ENCODE measurements around the gene WDR41. TPM values are rescaled to one million over a fixed set of nuclear protein-coding genes. Genes with fewer than 3 reads are reported as not detected.
A peak's percentile ranks its signal among the peaks of the same experiment; 100 is the strongest.
"Not testable (repeated sequence)": the region's sequence is repeated elsewhere in the genome, so short reads cannot be mapped to it uniquely, and the experiment has no call there.

The WDR41 gene
- total RNA-seq, 1 experiment from 2014 or later: 57.3 TPM

GRCh38 chr5:77492653-77493000 lies 511 bp upstream of the WDR41 start:
- Histone ChIP-seq H3K36me3 (ENCODE audit: control insufficient read depth, insufficient read depth, low read length) (peaks cover 2% of the 10 kb centered on the region; the same call in 1 of the 2 replicates), H3K27me3 (ENCODE audit: control insufficient read depth, insufficient read depth, low read length) (no peaks in the 10 kb centered on the region; the same call in 1 of the 2 replicates), H3K9me3 (ENCODE audit: control insufficient read depth, insufficient read depth, low read depth, low read length) (no peaks in the 10 kb centered on the region), H3K27ac (ENCODE audit: low read length) (peak overlapping the region; percentile 6; the same call in 1 of the 2 replicates), H3K4me1 (ENCODE audit: control insufficient read depth, insufficient read depth, low read length) (0 out of 2 replicates have a peak, but pooled peaks cover 14% of the 10 kb centered on the region), H3K4me3 (ENCODE audit: low read depth in 2 of 2, low read length in 2 of 2) (peak overlapping the region; percentile 84 to 89)
- ATAC-seq (peak; percentile 18), DNase-seq (ENCODE audit: low read depth, low spot score) (no peak)
- in situ Hi-C loops (cut with HindIII; ENCODE audit: low pct_unique_long_range_greater_than_20kb, low sequenced_read_pairs): no loop called here
- intact Hi-C loops (cut with micrococcal nuclease; ENCODE audit: unreplicated experiment): loop anchor here (5.0 kb wide), 1 partner anchor 350 kb away; no protein-coding TSS in a partner anchor
- POLR2A ChIA-PET: interaction anchor here (0.7 kb wide), 1 partner anchor 215 kb away, joined by 4 read pairs; no protein-coding TSS in a partner anchor
- CTCF ChIA-PET: interaction anchor here (0.6 kb wide), 1 partner anchor 516 kb away, joined by 3 read pairs; no protein-coding TSS in a partner anchor
- TF ChIP-seq CTCF (IDR thresholded peaks at IDR 0.05) (peak; percentile 6), REST (IDR thresholded peaks at IDR 0.05; ENCODE audit: insufficient read depth in 1 of 2, low read depth in 2 of 2, low read length in 1 of 2) (no peak)
- BruUV-seq (replicated peaks): no TSS peak

GRCh38 chr5:77490741-77491344 lies 1.3 kb downstream of the WDR41 start:
- peak overlapping the region; percentile 84 to 89 for H3K4me3 ChIP-seq (ENCODE audit: low read depth in 2 of 2, low read length in 2 of 2)
- DNase-seq (ENCODE audit: low read depth, low spot score); CTCF ChIA-PET; H3K36me3 ChIP-seq (ENCODE audit: control insufficient read depth, insufficient read depth, low read length); ATAC-seq; H3K9me3 ChIP-seq (ENCODE audit: control insufficient read depth, insufficient read depth, low read depth, low read length); H3K27me3 ChIP-seq (ENCODE audit: control insufficient read depth, insufficient read depth, low read length); in situ Hi-C loops (cut with HindIII; ENCODE audit: low pct_unique_long_range_greater_than_20kb, low sequenced_read_pairs); POLR2A ChIA-PET; BruUV-seq (replicated peaks): not testable (repeated sequence)
- peak overlapping the region; percentile 98 for H3K27ac ChIP-seq (ENCODE audit: low read length)
- intact Hi-C loops (cut with micrococcal nuclease; ENCODE audit: unreplicated experiment): loop anchor here (5.0 kb wide), 1 partner anchor 349 kb away; no protein-coding TSS in a partner anchor
- H3K4me1 ChIP-seq (ENCODE audit: control insufficient read depth, insufficient read depth, low read length): 0 out of 2 replicates have a peak, but pooled peaks cover 14% of the 10 kb centered on the region

- ChIA-PET CTCF (no interaction called here), POLR2A (no interaction called here)
- BruUV-seq (replicated peaks): no TSS peak
- DNase-seq (ENCODE audit: low read depth, low spot score) (no peak), ATAC-seq (no peak)
- Histone ChIP-seq H3K36me3 (ENCODE audit: control insufficient read depth, insufficient read depth, low read length) (peaks cover 2% of the 10 kb centered on the region; the same call in 1 of the 2 replicates), H3K4me3 (ENCODE audit: low read depth in 2 of 2, low read length in 2 of 2) (no peak overlapping the region), H3K27ac (ENCODE audit: low read length) (no peak overlapping the region), H3K4me1 (ENCODE audit: control insufficient read depth, insufficient read depth, low read length) (0 out of 2 replicates have a peak, but pooled peaks cover 10% of the 10 kb centered on the region), H3K9me3 (ENCODE audit: control insufficient read depth, insufficient read depth, low read depth, low read length) (no peaks in the 10 kb centered on the region), H3K27me3 (ENCODE audit: control insufficient read depth, insufficient read depth, low read length) (no peaks in the 10 kb centered on the region)
- in situ Hi-C loops (cut with HindIII; ENCODE audit: low pct_unique_long_range_greater_than_20kb, low sequenced_read_pairs): no loop called here
- TF ChIP-seq POLR2AphosphoS5 (IDR thresholded peaks at IDR 0.05; ENCODE audit: low read depth, low read length): no peak
- no peak for TF ChIP-seq CTCF (IDR thresholded peaks at IDR 0.05)
- no peak for TF ChIP-seq TCF7L2 (IDR thresholded peaks at IDR 0.05; ENCODE audit: low read depth, low read length)
- no peak for TF ChIP-seq SIN3A (IDR thresholded peaks at IDR 0.05; ENCODE audit: borderline replicate concordance, insufficient read depth, low read depth, low read length)
- no peak for TF ChIP-seq REST (IDR thresholded peaks at IDR 0.05; ENCODE audit: insufficient read depth in 1 of 2, low read depth in 2 of 2, low read length in 1 of 2)
- intact Hi-C loops (cut with micrococcal nuclease; ENCODE audit: unreplicated experiment): no loop called here
Measured at GRCh38 chr5:77486344-77486962, 5.7 kb downstream of the WDR41 start.
